ENCODE measurements around the gene RSF1. TPM values are rescaled to one million over a fixed set of nuclear protein-coding genes. Genes with fewer than 3 reads are reported as not detected.
"Not testable (repeated sequence)": the region's sequence is repeated elsewhere in the genome, so short reads cannot be mapped to it uniquely, and the experiment has no call there.

Gene RSF1
- total RNA-seq, 2 experiments from 2014 or later: 50.3 to 54.2 TPM

DNA sequence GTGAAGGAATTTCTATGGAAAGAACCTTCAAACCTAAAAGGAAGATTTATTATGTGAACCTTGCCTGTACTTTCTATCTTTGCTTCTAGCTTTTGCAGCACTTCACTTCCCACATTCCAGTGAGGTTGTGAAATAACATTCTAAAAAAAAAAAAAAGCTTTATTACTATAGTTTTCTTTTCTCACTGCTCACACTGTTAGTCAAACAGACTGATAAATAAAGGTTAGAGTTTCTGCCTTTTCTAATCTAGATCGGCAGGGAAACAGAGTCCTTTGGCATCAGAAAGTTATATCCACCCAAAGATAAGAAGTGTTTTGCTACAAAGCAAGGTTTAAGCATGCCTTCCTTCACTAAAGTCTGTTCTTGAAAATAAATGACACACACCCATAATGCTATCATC is 3.3 kb upstream of the RSF1 start:
- H3K27me3 Mint-ChIP-seq (ENCODE audit: low read depth): no peaks in the 10 kb centered on the region
- DNase-seq: no peak
- CTCF ChIA-PET: no interaction called here
- H3K9me3 Mint-ChIP-seq: no peaks in the 10 kb centered on the region
- H3K4me1 Mint-ChIP-seq (ENCODE audit: low read depth): peaks cover 11% of the 10 kb centered on the region
- intact Hi-C loops (cut with micrococcal nuclease): no loop called here
- H3K4me3 Mint-ChIP-seq: no peak overlapping the region
- H3K36me3 Mint-ChIP-seq (ENCODE audit: low read depth): peaks cover 3% of the 10 kb centered on the region
- no peak overlapping the region for H3K27ac Mint-ChIP-seq

- intact Hi-C loops (cut with micrococcal nuclease); CTCF ChIA-PET; H3K27ac Mint-ChIP-seq; H3K27me3 Mint-ChIP-seq (ENCODE audit: low read depth); H3K9me3 Mint-ChIP-seq; H3K36me3 Mint-ChIP-seq (ENCODE audit: low read depth); H3K4me3 Mint-ChIP-seq; DNase-seq: not testable (repeated sequence)
- peaks cover 25% of the 10 kb centered on the region for H3K4me1 Mint-ChIP-seq (ENCODE audit: low read depth)
Measured at GRCh38 chr11:77822126-77822525, 1.6 kb upstream of the RSF1 start.

DNA sequence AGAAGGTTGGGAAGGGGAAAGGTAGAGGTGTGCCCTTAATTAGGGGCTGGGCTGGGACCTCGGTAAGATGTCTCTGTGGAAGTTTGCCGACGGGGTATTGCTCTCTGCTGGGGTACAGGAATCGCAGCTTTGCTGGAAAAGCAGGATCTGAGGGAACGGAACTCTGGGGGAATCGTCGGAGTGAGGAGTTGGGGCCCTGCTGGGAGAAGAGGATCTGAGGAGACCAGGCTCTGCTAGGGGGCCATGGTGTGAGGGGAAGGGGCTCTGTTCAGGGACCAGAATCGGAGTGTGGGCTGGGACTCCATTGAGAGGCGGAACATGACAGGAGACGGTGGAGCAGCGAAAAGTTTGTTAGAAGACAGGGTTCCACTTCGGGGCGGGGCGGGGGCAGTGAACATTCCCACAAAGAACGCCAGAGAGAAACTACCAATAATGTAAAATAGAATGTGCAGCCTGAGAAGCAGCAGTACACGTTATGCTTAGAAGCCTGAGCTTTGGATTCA is 878 bp upstream of the RSF1 start:
- Mint-ChIP-seq H3K36me3 (ENCODE audit: low read depth) (peaks cover 3% of the 10 kb centered on the region), H3K4me1 (ENCODE audit: low read depth) (peaks cover 31% of the 10 kb centered on the region)
- peak; percentile 33 for DNase-seq

DNA sequence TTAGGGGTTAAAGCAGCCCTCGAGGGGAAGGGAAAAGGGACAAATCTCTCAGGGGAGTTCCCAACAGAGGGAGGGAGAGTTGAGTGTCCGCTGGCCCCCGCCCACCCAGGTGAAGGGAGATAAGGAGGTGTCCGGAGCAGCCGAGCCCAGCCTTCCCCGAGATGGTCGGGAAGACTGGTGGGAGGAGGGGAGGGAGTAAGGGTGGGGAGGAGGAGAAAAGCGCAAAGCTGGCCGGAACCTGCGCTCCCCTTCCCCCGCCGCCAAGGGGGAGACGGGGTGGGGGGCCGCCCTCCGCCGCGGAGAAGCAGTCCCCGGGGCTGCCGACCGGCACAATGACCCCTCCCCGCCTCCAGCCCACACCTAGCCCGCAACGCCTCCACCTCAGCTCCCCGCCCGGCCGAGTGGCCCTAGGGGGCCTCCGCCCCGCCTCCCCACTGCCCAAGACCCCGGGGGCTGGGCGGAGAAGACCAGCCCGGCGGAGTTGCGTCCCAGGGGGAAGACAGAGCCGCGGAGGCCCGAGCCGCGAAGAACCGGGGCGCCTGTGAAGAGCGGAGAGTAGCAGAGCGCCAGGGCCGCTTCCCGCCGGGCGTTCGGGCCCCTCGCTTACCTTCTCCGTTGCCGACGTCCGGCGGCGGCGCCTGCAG is 479 bp downstream of the RSF1 start:
- Mint-ChIP-seq H3K27me3 (ENCODE audit: low read depth) (no peaks in the 10 kb centered on the region), H3K36me3 (ENCODE audit: low read depth) (peaks cover 3% of the 10 kb centered on the region), H3K9me3 (no peaks in the 10 kb centered on the region), H3K27ac (peak overlapping the region; percentile 97), H3K4me1 (ENCODE audit: low read depth) (peaks cover 37% of the 10 kb centered on the region), H3K4me3 (peak overlapping the region; percentile 98)
- intact Hi-C loops (cut with micrococcal nuclease): loop anchor here (1.0 to 5.0 kb wide), 12 partner anchors 25 to 1439 kb away; partner anchors contain the start of genes ALG8, CLNS1A, EMSY and GAB2
- CTCF ChIA-PET: interaction anchor here (0.5 to 0.9 kb wide), 3 partner anchors 56 to 97 kb away, joined by 3 to 4 read pairs (median 3); no protein-coding TSS in a partner anchor
- peak; percentile 55 for DNase-seq

More for the DNA sequence above, 878 bp upstream of the RSF1 start:
- peak overlapping the region; percentile 98 for H3K4me3 Mint-ChIP-seq
- H3K27ac Mint-ChIP-seq: peak overlapping the region; percentile 97
- intact Hi-C loops (cut with micrococcal nuclease): loop anchor here (1.0 to 2.0 kb wide), 6 partner anchors 258 to 1441 kb away; partner anchors contain the start of genes ALG8, EMSY, GVQW3 and KCTD21
- H3K27me3 Mint-ChIP-seq (ENCODE audit: low read depth): no peaks in the 10 kb centered on the region
- CTCF ChIA-PET: interaction anchor here (0.6 kb wide), 1 partner anchor 13 kb away, joined by 3 read pairs; no protein-coding TSS in a partner anchor
- H3K9me3 Mint-ChIP-seq: no peaks in the 10 kb centered on the region

- Mint-ChIP-seq H3K27me3 (ENCODE audit: low read depth) (no peaks in the 10 kb centered on the region), H3K36me3 (ENCODE audit: low read depth) (peaks cover 3% of the 10 kb centered on the region), H3K4me1 (ENCODE audit: low read depth) (peaks cover 41% of the 10 kb centered on the region), H3K27ac (peak overlapping the region; percentile 97), H3K9me3 (peaks cover 4% of the 10 kb centered on the region), H3K4me3 (peak overlapping the region; percentile 98)
- peak; percentile 91 for DNase-seq
- intact Hi-C loops (cut with micrococcal nuclease): loop anchor here (2.0 to 5.0 kb wide), 3 partner anchors 25 to 597 kb away; partner anchors contain the start of gene GAB2
- CTCF ChIA-PET: interaction anchor here (0.9 kb wide), 1 partner anchor 98 kb away, joined by 4 read pairs; no protein-coding TSS in a partner anchor
Measured at GRCh38 chr11:77819411-77819920, 1.1 kb downstream of the RSF1 start.

GRCh38 chr11:77815459-77815858 is 5.1 kb downstream of the RSF1 start:
- Mint-ChIP-seq H3K27ac (no peak overlapping the region), H3K4me1 (ENCODE audit: low read depth) (peaks cover 53% of the 10 kb centered on the region), H3K4me3 (no peak overlapping the region), H3K36me3 (ENCODE audit: low read depth) (peaks cover 15% of the 10 kb centered on the region), H3K27me3 (ENCODE audit: low read depth) (no peaks in the 10 kb centered on the region), H3K9me3 (peaks cover 4% of the 10 kb centered on the region)
- intact Hi-C loops (cut with micrococcal nuclease): loop anchor here (5.0 kb wide), 1 partner anchor 103 kb away; no protein-coding TSS in a partner anchor
- DNase-seq: no peak
- CTCF ChIA-PET: no interaction called here

DNA sequence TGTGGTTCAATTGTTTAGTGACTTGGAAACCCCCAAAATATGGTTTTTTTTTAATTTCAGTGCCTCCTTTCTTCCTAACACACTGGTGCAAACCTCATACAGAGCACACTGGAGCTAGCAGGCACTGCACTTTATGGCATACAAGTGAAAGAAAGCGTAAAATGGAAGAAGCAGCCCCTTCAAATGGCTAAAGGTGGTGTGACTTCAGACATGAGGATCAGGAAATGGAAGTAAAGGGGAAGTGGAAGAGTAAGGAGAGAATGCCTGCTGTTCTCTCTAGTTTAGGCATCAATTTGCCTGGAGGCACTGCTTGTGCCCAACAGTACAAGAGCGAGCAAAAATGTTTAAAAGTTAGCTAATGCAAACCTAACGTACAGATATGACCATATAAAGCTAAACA is 5.7 kb downstream of the RSF1 start:
- intact Hi-C loops (cut with micrococcal nuclease): loop anchor here (5.0 kb wide), 1 partner anchor 103 kb away; no protein-coding TSS in a partner anchor
- H3K9me3 Mint-ChIP-seq: peaks cover 4% of the 10 kb centered on the region
- H3K4me1 Mint-ChIP-seq (ENCODE audit: low read depth): peaks cover 58% of the 10 kb centered on the region
- DNase-seq: no peak
- no peaks in the 10 kb centered on the region for H3K27me3 Mint-ChIP-seq (ENCODE audit: low read depth)
- CTCF ChIA-PET: no interaction called here
- H3K4me3 Mint-ChIP-seq: no peak overlapping the region
- peaks cover 14% of the 10 kb centered on the region for H3K36me3 Mint-ChIP-seq (ENCODE audit: low read depth)
- H3K27ac Mint-ChIP-seq: no peak overlapping the region

DNA sequence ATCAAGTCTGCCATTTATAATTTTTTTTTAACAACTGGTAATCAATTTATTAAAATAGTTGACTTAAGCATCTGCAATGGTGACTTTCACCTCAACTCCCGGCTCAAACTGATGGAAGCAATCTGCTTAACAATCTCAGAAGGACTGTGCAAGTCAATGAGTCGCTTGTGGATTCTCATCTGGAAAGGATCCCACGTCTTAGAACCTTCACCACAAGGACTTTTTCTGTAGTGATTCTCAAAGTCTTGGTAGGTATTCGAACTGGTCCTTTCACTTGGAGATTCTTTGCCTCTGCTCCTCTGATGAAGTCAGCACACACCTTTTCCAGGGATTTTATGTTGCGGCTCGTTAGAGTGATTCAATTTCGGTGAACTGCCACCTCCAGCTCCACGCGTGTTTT is 7.3 kb downstream of the RSF1 start:
- peaks cover 53% of the 10 kb centered on the region for H3K4me1 Mint-ChIP-seq (ENCODE audit: low read depth)
- intact Hi-C loops (cut with micrococcal nuclease): no loop called here
- H3K27me3 Mint-ChIP-seq (ENCODE audit: low read depth): no peaks in the 10 kb centered on the region

GRCh38 chr11:77806993-77807392 is 13.5 kb downstream of the RSF1 start:
- Mint-ChIP-seq H3K36me3 (ENCODE audit: low read depth) (peaks cover 8% of the 10 kb centered on the region), H3K27ac (no peak overlapping the region), H3K4me1 (ENCODE audit: low read depth) (peaks cover 51% of the 10 kb centered on the region), H3K4me3 (no peak overlapping the region), H3K27me3 (ENCODE audit: low read depth) (no peaks in the 10 kb centered on the region), H3K9me3 (no peaks in the 10 kb centered on the region)
- no peak for DNase-seq
- CTCF ChIA-PET: no interaction called here
- intact Hi-C loops (cut with micrococcal nuclease): no loop called here

More for the DNA sequence above, 7.3 kb downstream of the RSF1 start:
- H3K36me3 Mint-ChIP-seq (ENCODE audit: low read depth): peaks cover 12% of the 10 kb centered on the region
- H3K4me3 Mint-ChIP-seq: no peak overlapping the region
- DNase-seq: no peak
- no peak overlapping the region for H3K27ac Mint-ChIP-seq
- H3K9me3 Mint-ChIP-seq: peaks cover 4% of the 10 kb centered on the region
- CTCF ChIA-PET: interaction anchor here (0.7 to 0.9 kb wide), 3 partner anchors 9 to 22 kb away, joined by 3 to 4 read pairs (median 3); no protein-coding TSS in a partner anchor

GRCh38 chr11:77806415-77806814 is 14.1 kb downstream of the RSF1 start:
- Mint-ChIP-seq H3K4me3 (no peak overlapping the region), H3K27ac (no peak overlapping the region), H3K9me3 (no peaks in the 10 kb centered on the region), H3K36me3 (ENCODE audit: low read depth) (peaks cover 7% of the 10 kb centered on the region), H3K4me1 (ENCODE audit: low read depth) (peaks cover 53% of the 10 kb centered on the region), H3K27me3 (ENCODE audit: low read depth) (no peaks in the 10 kb centered on the region)
- CTCF ChIA-PET: no interaction called here
- intact Hi-C loops (cut with micrococcal nuclease): no loop called here
- no peak for DNase-seq

GRCh38 chr11:77801477-77801876 is 19.0 kb downstream of the RSF1 start:
- DNase-seq: no peak
- no peak overlapping the region for H3K4me3 Mint-ChIP-seq
- peaks cover 65% of the 10 kb centered on the region for H3K4me1 Mint-ChIP-seq (ENCODE audit: low read depth)
- H3K36me3 Mint-ChIP-seq (ENCODE audit: low read depth): peaks cover 11% of the 10 kb centered on the region
- intact Hi-C loops (cut with micrococcal nuclease): no loop called here
- H3K9me3 Mint-ChIP-seq: no peaks in the 10 kb centered on the region
- CTCF ChIA-PET: interaction anchor here (1.2 kb wide), 1 partner anchor 11 kb away, joined by 3 read pairs; no protein-coding TSS in a partner anchor
- H3K27me3 Mint-ChIP-seq (ENCODE audit: low read depth): no peaks in the 10 kb centered on the region
- no peak overlapping the region for H3K27ac Mint-ChIP-seq

GRCh38 chr11:77800449-77800848 is 20.1 kb downstream of the RSF1 start:
- intact Hi-C loops (cut with micrococcal nuclease): no loop called here
- H3K36me3 Mint-ChIP-seq (ENCODE audit: low read depth): peaks cover 11% of the 10 kb centered on the region
- peak overlapping the region; percentile 51 for H3K27ac Mint-ChIP-seq
- no peak overlapping the region for H3K4me3 Mint-ChIP-seq
- DNase-seq: no peak
- H3K27me3 Mint-ChIP-seq (ENCODE audit: low read depth): no peaks in the 10 kb centered on the region
- CTCF ChIA-PET: interaction anchor here (0.6 to 1.2 kb wide), 2 partner anchors 12 to 51 kb away, joined by 3 read pairs; no protein-coding TSS in a partner anchor
- H3K4me1 Mint-ChIP-seq (ENCODE audit: low read depth): peaks cover 70% of the 10 kb centered on the region
- H3K9me3 Mint-ChIP-seq: no peaks in the 10 kb centered on the region
